H1 (cell line): ENCODE data around the gene ZNF777.

ENCODE experiments used
- ATF2 ChIP-seq: IDR thresholded peaks from 2 replicates; pipeline ENCODE4 v1.6.1; 2012; ENCODE audit warnings: low read length, inconsistent platforms
- ATF3 ChIP-seq: IDR thresholded peaks from 2 replicates; pipeline ENCODE4 v1.6.1; 2011; ENCODE audit warnings: low read depth, mild to moderate bottlenecking, low read length; ENCODE audit not compliant: insufficient read depth
- CTCF ChIP-seq, 3 experiments: IDR thresholded peaks; 1 replicate in 2 of 3; 2 replicates in 1 of 3; pipeline versions ENCODE4 v1.5.1 to v1.6.1; 2011; ENCODE audit warnings: low read length in 3 of 3, mild to moderate bottlenecking in 3 of 3, inconsistent platforms in 2 of 3, low read depth in 1 of 3, moderate library complexity in 1 of 3; ENCODE audit not compliant: insufficient read depth in 1 of 3; ENCODE audit errors: control extremely low read depth in 1 of 3
- EZH2 ChIP-seq: fragments of 200-600 bp; sonication (generic); IDR thresholded peaks from 2 replicates; pipeline ENCODE4 v1.7.1; 2012; ENCODE audit warnings: low read depth, mild to moderate bottlenecking, moderate library complexity, low read length, inconsistent platforms; ENCODE audit not compliant: severe bottlenecking
- GABPA ChIP-seq: IDR thresholded peaks from 2 replicates; pipeline ENCODE4 v1.6.1; 2011; ENCODE audit warnings: mild to moderate bottlenecking, low read length, moderate library complexity, borderline replicate concordance; ENCODE audit not compliant: insufficient read depth
- POLR2AphosphoS5 ChIP-seq: IDR thresholded peaks from 2 replicates; pipeline ENCODE4 v1.6.1; 2011; ENCODE audit warnings: low read depth, low read length
- SIRT6 ChIP-seq: IDR thresholded peaks from one replicate; pipeline ENCODE4 v1.7.1; 2012; ENCODE audit warnings: low read length, inconsistent platforms
- SIX5 ChIP-seq: IDR thresholded peaks from 2 replicates; pipeline ENCODE4 v1.6.1; 2011; ENCODE audit warnings: mild to moderate bottlenecking, low read depth, low read length
- TAF1 ChIP-seq: IDR thresholded peaks from 2 replicates; pipeline ENCODE4 v1.6.1; 2011; ENCODE audit warnings: mild to moderate bottlenecking, low read depth, low read length

GRCh38 chr7:149433124-149433523 is 27.7 kb downstream of the ZNF777 start:
- TF ChIP-seq ATF2 (no peak), SIRT6 (no peak), ATF3 (no peak), CTCF (IDR thresholded peaks at IDR 0.05; ENCODE audit: control extremely low read depth in 1 of 3, insufficient read depth in 1 of 3, low read depth in 1 of 3, low read length in 3 of 3) (no peak), SIX5 (no peak), GABPA (no peak), EZH2 (no peak), TAF1 (no peak), POLR2AphosphoS5 (no peak)
